ENCODE results near the gene GABARAP.

GABARAP gene

DNA sequence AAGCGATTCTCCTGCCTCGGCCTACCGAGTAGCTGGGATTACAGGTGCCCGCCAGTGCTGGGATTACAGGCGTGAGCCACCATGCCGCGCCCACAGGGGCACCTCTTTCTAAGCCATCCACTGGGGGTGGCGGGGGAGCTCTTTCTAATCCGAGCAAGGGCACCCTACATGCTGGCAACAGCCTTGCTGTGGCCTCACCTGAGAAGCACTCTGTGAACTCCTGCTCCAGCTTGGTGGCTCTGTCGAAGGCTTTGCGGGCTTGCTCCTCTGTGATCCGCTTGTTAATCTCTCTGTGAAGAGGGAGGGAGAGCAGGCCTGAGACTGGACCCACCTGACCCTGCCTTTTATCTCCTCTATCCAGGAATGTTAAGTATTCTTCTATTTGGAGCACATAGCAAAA lies 51.2 kb downstream of the GABARAP start:
- H3K9me3 ChIP-seq (ENCODE audit: control insufficient read depth, low read length) = no peaks in the 10 kb centered on the region
- H3K27ac ChIP-seq (ENCODE audit: insufficient read depth, low read depth, low read length, poor library complexity, severe bottlenecking) = no peak overlapping the region
- no peaks in the 10 kb centered on the region for H3K27me3 ChIP-seq (ENCODE audit: control insufficient read depth, insufficient read depth, low read length, poor library complexity, severe bottlenecking)
- H3K4me3 ChIP-seq (ENCODE audit: insufficient read depth, low read depth, low read length) = no peak overlapping the region
- 92 to 95% methylated on average over 12 of the region's 12 CpGs for WGBS, 2 experiments
- peaks cover 33% of the 10 kb centered on the region for H3K36me3 ChIP-seq (ENCODE audit: control insufficient read depth, insufficient read depth, low read length)
- H3K4me1 ChIP-seq (ENCODE audit: control insufficient read depth, insufficient read depth, low read length) = no peaks in the 10 kb centered on the region

GRCh38 chr17:7190276-7190917 lies 51.9 kb downstream of the GABARAP start:
- Histone ChIP-seq H3K27me3 (ENCODE audit: control insufficient read depth, insufficient read depth, low read length, poor library complexity, severe bottlenecking) (no peaks in the 10 kb centered on the region), H3K4me3 (ENCODE audit: insufficient read depth, low read depth, low read length) (no peak overlapping the region), H3K9me3 (ENCODE audit: control insufficient read depth, low read length) (no peaks in the 10 kb centered on the region), H3K36me3 (ENCODE audit: control insufficient read depth, insufficient read depth, low read length) (peaks cover 27% of the 10 kb centered on the region), H3K27ac (ENCODE audit: insufficient read depth, low read depth, low read length, poor library complexity, severe bottlenecking) (no peak overlapping the region), H3K4me1 (ENCODE audit: control insufficient read depth, insufficient read depth, low read length) (no peaks in the 10 kb centered on the region)
- WGBS, 2 experiments = 95% methylated on average over 14 of the region's 14 CpGs

Data from ectodermal cell (in vitro differentiated cells).